Amniotic stem cell (primary cell): ENCODE results near the gene SLC16A11.

Source experiments
- DNase-seq: peaks from one replicate; lab custom pipeline; 2025; lab: John Stamatoyannopoulos, UW

The SLC16A11 gene

DNA sequence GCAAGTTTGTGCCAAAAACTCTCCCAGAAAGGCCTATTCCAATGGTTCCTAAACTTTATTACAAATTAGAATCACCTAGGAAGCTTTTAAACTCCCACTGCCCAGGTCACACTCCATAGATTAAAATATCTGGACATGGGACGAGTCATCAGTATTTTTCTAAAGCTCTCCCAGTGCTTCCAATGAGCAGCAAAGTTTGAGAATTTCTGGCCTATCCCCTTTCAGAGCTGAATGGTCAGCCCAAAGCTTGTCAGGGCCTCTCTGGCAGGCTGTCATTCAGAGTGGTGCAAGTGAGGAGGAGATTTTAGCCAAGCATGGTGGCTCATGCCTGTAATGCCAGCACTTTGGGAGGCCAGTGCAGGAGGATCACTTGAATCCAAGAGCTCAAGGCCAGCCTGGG, 18.6 kb downstream of the SLC16A11 start:
- no peak for DNase-seq

DNA sequence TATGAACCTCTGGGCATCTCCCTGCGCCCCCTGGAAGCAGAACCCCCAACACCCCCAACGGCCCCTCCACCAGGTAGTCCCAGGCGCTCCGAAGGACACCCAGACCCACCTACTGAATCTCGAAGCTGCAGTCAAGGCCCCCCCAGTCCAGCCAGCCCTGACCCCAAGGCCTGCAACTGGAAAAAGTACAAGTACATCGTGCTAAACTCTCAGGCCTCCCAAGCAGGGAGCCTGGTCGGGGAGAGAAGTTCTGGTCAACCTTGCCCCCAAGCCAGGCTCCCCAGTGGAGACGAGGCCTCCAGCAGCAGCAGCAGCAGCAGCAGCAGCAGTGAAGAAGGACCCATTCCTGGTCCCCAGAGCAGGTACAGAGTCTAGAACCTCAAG, 19.5 kb downstream of the SLC16A11 start:
- DNase-seq = no peak

DNA sequence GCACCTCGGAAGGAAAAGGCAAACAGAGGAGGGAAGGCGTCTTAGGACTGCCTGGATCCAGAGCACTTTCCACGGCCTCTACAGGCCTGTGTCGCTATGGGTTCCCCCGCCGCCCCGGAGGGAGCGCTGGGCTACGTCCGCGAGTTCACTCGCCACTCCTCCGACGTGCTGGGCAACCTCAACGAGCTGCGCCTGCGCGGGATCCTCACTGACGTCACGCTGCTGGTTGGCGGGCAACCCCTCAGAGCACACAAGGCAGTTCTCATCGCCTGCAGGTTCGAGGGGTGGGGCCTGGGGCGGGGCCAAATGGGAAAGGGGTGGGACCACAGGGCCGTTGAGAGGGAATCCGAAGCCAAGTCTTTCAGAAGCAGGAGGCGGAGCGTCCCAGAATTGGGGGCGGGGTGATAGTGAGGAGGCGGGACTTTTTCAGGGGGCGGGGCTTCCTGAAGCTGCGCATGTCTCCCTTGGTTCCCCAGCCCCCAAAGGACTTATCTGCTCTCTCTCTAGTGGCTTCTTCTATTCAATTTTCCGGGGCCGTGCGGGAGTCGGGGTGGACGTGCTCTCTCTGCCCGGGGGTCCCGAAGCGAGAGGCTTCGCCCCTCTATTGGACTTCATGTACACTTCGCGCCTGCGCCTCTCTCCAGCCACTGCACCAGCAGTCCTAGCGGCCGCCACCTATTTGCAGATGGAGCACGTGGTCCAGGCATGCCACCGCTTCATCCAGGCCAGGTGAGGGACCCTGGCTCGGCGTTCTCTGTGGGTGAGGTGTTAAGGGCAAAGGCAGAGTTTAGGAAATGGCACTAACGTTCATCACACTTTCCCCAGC, 20.1 kb downstream of the SLC16A11 start:
- DNase-seq = no peak

- no peak for DNase-seq
Observed at GRCh38 chr17:7022781-7023571, 20.9 kb downstream of the SLC16A11 start, which contains the start of gene BCL6B. Gene BCL6B, plus strand, starts transcription at chr17:7023050. Its CDS starts 622 bp downstream, at chr17:7023672.

- DNase-seq = peak; percentile 14
Observed at GRCh38 chr17:7021993-7022778, 21.7 kb downstream of the SLC16A11 start.

DNA sequence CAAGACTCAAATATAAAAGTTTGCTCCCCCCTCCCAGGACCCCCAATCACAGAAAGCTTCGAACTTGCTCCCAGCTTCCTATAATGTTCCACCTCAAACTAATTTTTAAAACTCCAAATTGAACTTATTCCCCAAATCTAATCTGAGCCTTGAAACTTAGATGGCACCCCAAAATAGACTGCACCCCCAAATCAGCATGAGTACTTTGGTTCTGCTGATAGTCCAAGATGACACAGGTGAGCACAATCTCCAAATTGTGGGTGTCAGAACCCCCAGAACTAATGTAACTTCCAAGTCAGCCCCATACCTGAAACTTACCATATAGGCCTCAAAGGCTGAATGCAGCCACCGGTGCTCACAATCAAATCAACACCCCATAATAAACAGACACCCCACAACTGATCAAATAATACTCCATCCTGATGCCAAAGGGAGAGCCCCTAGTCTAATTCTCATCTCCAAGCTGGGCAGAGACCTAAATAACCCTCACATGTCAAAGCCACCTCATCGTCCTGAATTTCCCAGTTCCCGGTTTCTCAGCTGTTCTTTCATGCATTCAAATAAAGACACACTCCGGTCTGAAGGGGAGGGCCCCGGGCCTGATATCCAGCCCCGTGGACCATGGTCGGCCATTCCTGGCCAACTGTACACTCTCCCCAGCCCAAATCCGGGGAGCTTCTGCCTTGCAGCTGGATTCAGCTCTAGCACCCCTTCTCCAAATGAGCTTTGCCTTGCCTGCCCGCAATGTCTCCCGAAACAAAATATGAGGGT, 22.8 kb downstream of the SLC16A11 start:
- DNase-seq = no peak

GRCh38 chr17:7019839-7020519, 23.9 kb downstream of the SLC16A11 start:
- no peak for DNase-seq

DNA sequence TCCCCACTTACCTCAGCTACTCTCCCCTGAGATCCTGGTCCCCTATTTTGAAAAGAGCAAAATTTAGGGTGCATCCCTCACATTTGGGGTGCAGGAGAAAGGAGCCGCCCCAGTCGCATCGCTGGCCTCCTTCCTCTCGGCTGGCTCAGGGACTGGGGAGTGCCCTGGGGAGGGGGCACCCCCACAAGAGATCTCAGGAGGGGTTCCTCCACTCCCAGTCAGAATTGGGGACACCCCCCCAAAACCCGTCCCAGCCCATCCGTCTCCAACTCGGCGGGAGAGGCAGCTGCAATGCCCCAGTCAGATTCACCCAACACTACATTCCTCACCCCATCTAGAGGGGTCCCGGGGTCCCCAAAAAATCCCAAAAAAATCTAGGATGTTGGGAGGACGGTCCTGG, 24.5 kb downstream of the SLC16A11 start:
- DNase-seq = no peak

GRCh38 chr17:7018331-7018964, 25.4 kb downstream of the SLC16A11 start:
- DNase-seq = no peak

- DNase-seq = no peak
Observed at GRCh38 chr17:7017827-7018200, 26.1 kb downstream of the SLC16A11 start.

DNA sequence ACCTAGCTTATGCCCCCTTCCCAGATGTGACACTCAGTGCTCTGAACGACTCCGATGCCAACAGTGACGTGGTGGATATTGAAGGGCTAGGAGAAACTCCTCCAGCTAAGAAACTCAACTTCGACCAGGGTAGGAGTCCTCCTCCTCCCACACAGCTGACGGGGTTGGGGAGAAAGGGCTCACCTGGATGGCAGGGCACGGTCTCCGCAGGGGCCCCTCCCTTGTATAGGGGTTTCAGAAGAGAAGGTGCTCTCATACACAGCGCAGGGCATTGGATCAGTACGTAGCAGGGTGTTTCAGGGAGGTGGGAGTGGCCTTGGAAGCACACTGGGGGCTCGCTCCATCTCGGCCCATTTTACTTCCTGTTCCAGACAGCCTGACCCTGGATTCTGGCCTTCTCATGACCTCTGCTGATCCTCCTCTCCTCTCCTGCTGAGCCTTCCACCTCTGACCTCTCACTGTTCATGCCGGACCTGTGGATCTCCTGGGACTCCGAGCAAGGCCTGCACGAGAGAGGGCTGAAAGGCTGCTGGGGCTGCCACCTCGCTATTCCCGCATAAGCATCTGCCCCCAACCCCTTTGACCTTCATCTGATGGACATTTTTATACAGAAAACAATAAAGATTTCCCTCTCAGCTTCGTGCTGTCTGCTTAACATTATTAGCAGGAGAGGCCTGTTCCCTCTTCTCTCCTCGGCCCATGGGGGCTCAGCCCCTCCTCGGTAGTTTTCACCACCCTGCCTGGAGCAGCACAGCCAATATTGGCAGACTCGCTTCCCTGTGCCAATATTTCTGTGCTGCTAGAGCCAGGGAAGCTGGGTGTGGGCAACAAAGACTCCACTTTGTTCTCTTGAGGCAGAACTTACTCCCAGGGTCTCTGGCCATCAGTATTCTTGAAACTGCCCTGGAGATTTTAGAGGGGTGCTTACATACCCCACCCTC, 26.7 kb downstream of the SLC16A11 start:
- no peak for DNase-seq

- DNase-seq = no peak
Observed at GRCh38 chr17:7016418-7016817, 27.5 kb downstream of the SLC16A11 start.

- DNase-seq = peak; percentile 17
Observed at GRCh38 chr17:7014995-7015958, 28.6 kb downstream of the SLC16A11 start.

DNA sequence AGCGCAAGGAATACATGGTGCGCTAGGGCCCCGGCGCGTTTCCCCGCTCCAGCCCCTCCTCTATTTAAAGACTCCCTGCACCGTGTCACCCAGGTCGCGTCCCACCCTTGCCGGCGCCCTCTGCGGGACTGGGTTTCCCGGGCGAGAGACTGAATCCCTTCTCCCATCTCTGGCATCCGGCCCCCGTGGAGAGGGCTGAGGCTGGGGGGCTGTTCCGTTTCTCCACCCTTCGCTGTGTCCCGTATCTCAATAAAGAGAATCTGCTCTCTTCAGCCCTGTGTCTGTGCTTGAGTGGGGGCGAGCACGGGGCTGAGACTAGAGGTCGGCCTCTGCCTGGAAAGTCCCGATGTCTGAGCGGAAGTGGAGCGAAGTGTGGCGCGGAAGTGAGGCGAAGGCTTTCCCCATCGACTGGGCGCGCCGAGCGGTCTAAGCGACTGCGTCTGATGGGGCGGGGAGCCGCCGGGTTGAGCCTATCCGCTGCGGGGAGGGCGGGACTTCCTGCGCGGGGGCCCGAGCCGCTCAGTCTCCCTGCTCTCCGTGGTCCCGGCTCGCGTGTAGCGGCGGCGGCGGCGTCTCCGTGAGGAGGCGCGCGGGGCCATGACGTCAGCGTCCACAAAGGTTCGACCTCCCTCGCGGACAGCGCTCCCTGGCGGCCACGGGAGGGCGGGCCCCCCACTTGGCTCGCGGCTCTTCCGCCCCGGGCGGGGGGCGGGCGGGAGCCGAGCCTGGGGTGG, 29.5 kb downstream of the SLC16A11 start:
- peak; percentile 95 for DNase-seq

- DNase-seq = no peak
Observed at GRCh38 chr17:7011942-7012254, 32.0 kb downstream of the SLC16A11 start.

GRCh38 chr17:7011415-7011814, 32.5 kb downstream of the SLC16A11 start:
- no peak for DNase-seq

DNA sequence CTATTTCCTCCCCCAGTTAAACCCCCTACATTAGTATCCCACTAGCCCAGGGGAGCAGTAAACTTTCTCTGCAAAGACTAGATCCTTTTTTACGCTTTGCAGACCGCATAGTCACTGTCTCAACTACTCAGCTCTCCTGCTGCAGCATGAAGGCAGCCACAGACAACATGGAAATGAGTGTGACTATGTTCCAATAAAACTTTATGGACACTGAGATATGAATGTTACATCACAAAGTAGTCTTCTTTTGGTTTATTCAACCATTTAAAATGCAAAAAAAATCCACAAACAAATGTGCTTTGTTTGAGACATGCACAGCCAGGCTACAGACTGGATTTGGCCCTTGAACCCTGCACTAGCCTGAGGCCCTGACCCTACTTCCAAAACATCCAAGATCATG, 33.4 kb downstream of the SLC16A11 start:
- DNase-seq = no peak

DNA sequence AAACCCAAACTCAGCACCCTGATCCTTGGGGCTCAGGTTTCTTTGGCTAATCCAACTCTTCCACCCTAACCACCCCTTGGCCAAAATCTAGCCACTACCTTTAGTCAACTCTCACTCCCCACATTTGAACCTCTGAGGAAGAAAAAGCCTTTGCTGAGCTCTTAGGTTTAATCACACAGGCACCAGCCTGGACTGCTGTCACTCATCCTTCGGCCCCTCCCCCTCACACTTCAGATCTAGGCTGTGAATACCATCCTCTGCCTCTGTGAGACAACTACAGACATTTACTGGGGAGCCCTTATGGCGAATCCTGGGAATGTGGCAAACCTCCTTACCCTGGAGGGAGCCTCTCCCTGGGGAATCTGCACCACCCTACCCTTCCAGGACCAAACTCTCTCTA, 36.7 kb downstream of the SLC16A11 start:
- DNase-seq = no peak
